HCT116 (cell line): ENCODE measurements around the gene URAD. TPM values are rescaled to one million over a fixed set of nuclear protein-coding genes. Genes with fewer than 3 reads are reported as not detected.

Experiments used
- ATAC-seq: fragments of 200-7000 bp; cut with Tn5 transposase; 2 replicates; pipeline ENCODE4 v1.9.1; 2020; ENCODE audit warnings: mild to moderate bottlenecking, moderate library complexity
- BruUV-seq: library from RNA; stranded (reverse); fragments of 400-500 nt; replicated peaks from 2 replicates; lab custom pipeline; 2021; lab: Mats Ljungman, UMichigan
- CTCF ChIA-PET: fragments of 300-600 bp; sonication (Branson Sonifier 250); formaldehyde crosslinking; loops from one replicate; lab custom pipeline; 2021; ENCODE audit warnings: antibody characterized with exemption; lab: Charles Lee
- POLR2A ChIA-PET: fragments of 300-600, 350-600 bp; sonication (Branson Sonifier 250); formaldehyde crosslinking; loops from one replicate; lab custom pipeline; 2021; ENCODE audit warnings: antibody characterized with exemption; lab: Charles Lee
- RAD21 ChIA-PET, 2 experiments: fragments of 300-600 bp; sonication (Branson Sonifier 250); formaldehyde crosslinking; loops; one replicate each; lab custom pipeline; 2023; ENCODE audit warnings: low total read pairs in 2 of 2; ENCODE audit not compliant: uncharacterized antibody in 2 of 2, unreplicated experiment in 2 of 2, low non-redundant PET in 1 of 2; lab: Charles Lee
- DNase-seq: peaks from one replicate; pipeline ENCODE4 v3.0.0-alpha.2; 2010; ENCODE audit warnings: low read depth, low spot score
- H2AFZ ChIP-seq: fragments of 200-600 bp; shearing (Covaris generic), sonication (generic); 2 replicates; pipeline ENCODE4 v1.6.1; 2017; ENCODE audit warnings: low read depth, mixed run types, mixed read lengths, antibody characterized with exemption, low read length; ENCODE audit not compliant: poor library complexity, severe bottlenecking
- H3K27ac ChIP-seq: 2 replicates; pipeline ENCODE4 v1.5.1; 2012; ENCODE audit warnings: low read depth, low read length
- H3K27me3 ChIP-seq: fragments of 200-600 bp; sonication (generic); 2 replicates; pipeline ENCODE4 v1.6.1; 2016; ENCODE audit warnings: mixed run types, low read length, mixed read lengths; ENCODE audit not compliant: insufficient read depth
- H3K36me3 ChIP-seq, 2 experiments: fragments of 200-500 bp in 1 of 2; fragments of 200-600 bp in 1 of 2; sonication (Bioruptor generic) in 1 of 2; sonication (generic) in 1 of 2; 2 replicates each; pipeline versions ENCODE4 v1.5.1 to v1.6.1; 2014 to 2016; ENCODE audit warnings: low read length in 2 of 2, inconsistent platforms in 1 of 2, mixed read lengths in 1 of 2, mixed run types in 1 of 2; ENCODE audit not compliant: insufficient read depth in 2 of 2, control insufficient read depth in 1 of 2
- H3K4me1 ChIP-seq, 2 experiments: fragments of 200-600 bp in 1 of 2; sonication (generic) in 1 of 2; 2 replicates each; pipeline versions ENCODE4 v1.5.1 to v1.6.1; 2012 to 2017; ENCODE audit warnings: low read length in 2 of 2, inconsistent platforms in 1 of 2, mild to moderate bottlenecking in 1 of 2, mixed read lengths in 1 of 2, mixed run types in 1 of 2, moderate library complexity in 1 of 2; ENCODE audit not compliant: insufficient read depth in 2 of 2, control insufficient read depth in 1 of 2
- H3K4me2 ChIP-seq: fragments of 200-600 bp; sonication (generic); 2 replicates; pipeline ENCODE4 v1.6.1; 2017; ENCODE audit warnings: mixed run types, low read length, mixed read lengths
- H3K4me3 ChIP-seq, 2 experiments: fragments of 200-600 bp in 1 of 2; sonication (generic) in 1 of 2; replicated peaks in 1 of 2; 2 replicates each; pipeline ENCODE4 v1.5.1; 2011 to 2016; ENCODE audit warnings: low read length in 2 of 2, control low read depth in 1 of 2, low read depth in 1 of 2, mild to moderate bottlenecking in 1 of 2, mixed read lengths in 1 of 2, mixed run types in 1 of 2
- H3K79me2 ChIP-seq: fragments of 200-600 bp; sonication (generic); 2 replicates; pipeline ENCODE4 v1.6.1; 2017; ENCODE audit warnings: mild to moderate bottlenecking, mixed run types, low read length, moderate library complexity, mixed read lengths; ENCODE audit not compliant: insufficient read depth
- H3K9ac ChIP-seq: fragments of 200-600 bp; sonication (generic); 2 replicates; pipeline ENCODE4 v1.6.1; 2016; ENCODE audit warnings: low read length, mixed read lengths
- H3K9me2 ChIP-seq: fragments of 200-600 bp; sonication (generic), shearing (Covaris generic); 2 replicates; pipeline ENCODE4 v1.6.1; 2017; ENCODE audit warnings: mixed run types, mild to moderate bottlenecking, moderate library complexity; ENCODE audit not compliant: insufficient read depth
- H3K9me3 ChIP-seq, 2 experiments: fragments of 200-500 bp in 1 of 2; fragments of 200-600 bp in 1 of 2; sonication (Bioruptor generic) in 1 of 2; sonication (generic) in 1 of 2; 2 replicates each; pipeline ENCODE4 v1.6.1; 2014 to 2017; ENCODE audit warnings: low read length in 2 of 2, mixed read lengths in 2 of 2, inconsistent platforms in 1 of 2, low read depth in 1 of 2, mild to moderate bottlenecking in 1 of 2, mixed run types in 1 of 2, moderate library complexity in 1 of 2; ENCODE audit not compliant: control insufficient read depth in 1 of 2, insufficient read depth in 1 of 2
- H4K20me1 ChIP-seq: fragments of 200-600 bp; sonication (generic), shearing (Covaris generic); 2 replicates; pipeline ENCODE4 v1.6.1; 2017; ENCODE audit warnings: mixed run types, mild to moderate bottlenecking, moderate library complexity; ENCODE audit not compliant: insufficient read depth
- CBX3 ChIP-seq: IDR thresholded peaks from 2 replicates; pipeline ENCODE4 v1.6.1; 2012; ENCODE audit warnings: low read depth
- CTCF ChIP-seq, 3 experiments: fragments of 200-600 bp in 1 of 3; sonication (generic) in 1 of 3; IDR thresholded peaks in 2 of 3; conservative IDR thresholded peaks in 1 of 3; 2 replicates each; pipeline ENCODE4 v1.5.1; 2012 to 2017; ENCODE audit warnings: low read depth in 2 of 3, low read length in 2 of 3, antibody characterized with exemption in 1 of 3, borderline replicate concordance in 1 of 3, control low read depth in 1 of 3, mild to moderate bottlenecking in 1 of 3, mixed read lengths in 1 of 3, mixed run types in 1 of 3, moderate library complexity in 1 of 3; ENCODE audit not compliant: insufficient read depth in 1 of 3
- EGR1 ChIP-seq: IDR thresholded peaks from 2 replicates; pipeline ENCODE4 v1.6.1; 2012; ENCODE audit warnings: low read depth
- ELF1 ChIP-seq: IDR thresholded peaks from 2 replicates; pipeline ENCODE4 v1.6.1; 2012; ENCODE audit warnings: low read depth, borderline replicate concordance
- EZH2phosphoT487 ChIP-seq: fragments of 200-600 bp; IDR thresholded peaks from 2 replicates; pipeline ENCODE4 v1.6.1; 2018; ENCODE audit warnings: antibody characterized with exemption, borderline replicate concordance
- FOSL1 ChIP-seq: IDR thresholded peaks from 2 replicates; pipeline ENCODE4 v1.6.1; 2012; ENCODE audit warnings: low read depth
- MAX ChIP-seq: IDR thresholded peaks from 2 replicates; pipeline ENCODE4 v1.6.1; 2012
- POLR2A ChIP-seq: IDR thresholded peaks from 2 replicates; pipeline ENCODE4 v1.7.0; 2011; ENCODE audit warnings: borderline replicate concordance; ENCODE audit not compliant: insufficient read depth, insufficient read length; ENCODE audit errors: extremely low read depth
- SP1 ChIP-seq: IDR thresholded peaks from 2 replicates; pipeline ENCODE4 v1.6.1; 2012; ENCODE audit warnings: low read depth
- SRF ChIP-seq: IDR thresholded peaks from 2 replicates; pipeline ENCODE4 v1.6.1; 2012; ENCODE audit warnings: low read depth
- TCF7L2 ChIP-seq: IDR thresholded peaks from 2 replicates; pipeline ENCODE4 v1.7.0; 2011; ENCODE audit warnings: borderline replicate concordance, inconsistent platforms; ENCODE audit not compliant: insufficient read depth, insufficient read length; ENCODE audit errors: extremely low read depth
- ZBTB33 ChIP-seq: IDR thresholded peaks from 2 replicates; pipeline ENCODE4 v1.6.1; 2011; ENCODE audit warnings: mild to moderate bottlenecking, low read length, moderate library complexity; ENCODE audit not compliant: insufficient replicate concordance; ENCODE audit errors: extremely low read depth
- ZFX ChIP-seq: fragments of 450-650 bp; IDR thresholded peaks from 2 replicates; pipeline ENCODE4 v1.6.1; 2017
- ZNF274 ChIP-seq: fragments of 200-500 bp; sonication (Bioruptor generic); IDR thresholded peaks from 2 replicates; pipeline ENCODE4 v1.6.1; 2014; ENCODE audit warnings: mild to moderate bottlenecking, low read depth, low read length, inconsistent platforms
- intact Hi-C: fragments of 100-400 bp; cut with micrococcal nuclease; formaldehyde crosslinking; loops from 2 replicates; pipeline ENCODE4 v1.10.0; 2022
- total RNA-seq: library from RNA; stranded (reverse); gene quantifications from one replicate; pipeline ENCODE4 v1.2.1, GENCODE V29; 2021; ENCODE audit not compliant: unreplicated experiment

Gene URAD
- total RNA-seq, 1 experiment from 2014 or later = not detected

- no peak overlapping the region for H3K9ac ChIP-seq
- ChIA-PET POLR2A (no interaction called here), CTCF (interaction anchor here (4.2 kb wide), 1 partner anchor 12 kb away, joined by 14 read pairs; no protein-coding TSS in a partner anchor), RAD21 (no interaction called here)
- H3K4me3 ChIP-seq = no peak overlapping the region
- no peak overlapping the region for H3K27ac ChIP-seq
- H3K9me2 ChIP-seq = no peaks in the 10 kb centered on the region
- DNase-seq = no peak
- H3K36me3 ChIP-seq = no peaks in the 10 kb centered on the region
- ATAC-seq = no peak
- H3K9me3 ChIP-seq = no peaks in the 10 kb centered on the region
- no peaks in the 10 kb centered on the region for H4K20me1 ChIP-seq
- H3K4me2 ChIP-seq = no peak overlapping the region
- BruUV-seq = no TSS peak
- H3K79me2 ChIP-seq = peaks cover 17% of the 10 kb centered on the region
- intact Hi-C loops = no loop called here
- peaks cover 6 to 16% of the 10 kb centered on the region in 2 experiments; a peak in 3 of 4 replicates for H3K4me1 ChIP-seq
- H3K27me3 ChIP-seq = no peaks in the 10 kb centered on the region
- TF ChIP-seq CBX3 (no peak), EGR1 (no peak), SRF (no peak), ZBTB33 (no peak), SP1 (no peak), ZFX (no peak), ZNF274 (no peak), EZH2phosphoT487 (no peak), MAX (no peak), ELF1 (no peak), TCF7L2 (no peak), POLR2A (no peak), CTCF (IDR thresholded peaks at IDR 0.05 in 2 of 3, conservative IDR thresholded peaks at IDR 0.05 in 1 of 3; ENCODE audit: borderline replicate concordance in 1 of 3, insufficient read depth in 1 of 3, low read depth in 2 of 3, low read length in 2 of 3) (no peak), FOSL1 (no peak)
- H2AFZ ChIP-seq = no peak overlapping the region
Measured at GRCh38 chr13:27971776-27972477, 16.6 kb downstream of the URAD start.
